HG03175 (cell line): ENCODE data around the gene RNF13.
"Not testable (repeated sequence)": the region's sequence is repeated elsewhere in the genome, so short reads cannot be mapped to it uniquely, and the experiment has no call there.

Experiments used
- ATAC-seq: cut with Tn5 transposase; IDR thresholded peaks from one replicate; pipeline ENCODE4 v1.9.1; 2021; ENCODE audit warnings: mild to moderate bottlenecking, moderate library complexity; ENCODE audit not compliant: unreplicated experiment

Gene RNF13

GRCh38 chr3:149947231-149947630 is 134.2 kb downstream of the RNF13 start:
- no peak for ATAC-seq

- no peak for ATAC-seq
Measured at GRCh38 chr3:149949181-149949580, 136.2 kb downstream of the RNF13 start.

DNA sequence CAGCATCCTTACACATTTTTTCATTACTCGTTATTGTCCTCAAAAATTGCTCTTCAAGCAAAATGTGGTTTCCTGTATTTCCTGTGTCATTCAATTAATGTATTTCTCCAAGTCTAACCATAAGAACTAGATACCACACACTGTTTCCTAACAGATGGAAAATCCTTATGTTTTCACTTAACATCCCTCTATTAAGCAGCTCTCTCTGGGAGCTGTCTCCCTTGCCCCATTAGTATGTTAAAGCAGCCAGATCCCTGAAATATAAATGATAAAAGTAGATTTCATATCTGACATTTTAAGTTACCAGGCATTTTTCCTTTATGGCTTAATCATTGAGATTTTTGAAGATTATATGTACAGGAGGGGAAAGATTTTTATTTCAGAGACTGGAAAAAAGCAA is 141.8 kb downstream of the RNF13 start:
- no peak for ATAC-seq

- ATAC-seq = no peak
Measured at GRCh38 chr3:149955449-149955848, 142.4 kb downstream of the RNF13 start.

- no peak for ATAC-seq
Measured at GRCh38 chr3:149957361-149958125, 144.5 kb downstream of the RNF13 start.

DNA sequence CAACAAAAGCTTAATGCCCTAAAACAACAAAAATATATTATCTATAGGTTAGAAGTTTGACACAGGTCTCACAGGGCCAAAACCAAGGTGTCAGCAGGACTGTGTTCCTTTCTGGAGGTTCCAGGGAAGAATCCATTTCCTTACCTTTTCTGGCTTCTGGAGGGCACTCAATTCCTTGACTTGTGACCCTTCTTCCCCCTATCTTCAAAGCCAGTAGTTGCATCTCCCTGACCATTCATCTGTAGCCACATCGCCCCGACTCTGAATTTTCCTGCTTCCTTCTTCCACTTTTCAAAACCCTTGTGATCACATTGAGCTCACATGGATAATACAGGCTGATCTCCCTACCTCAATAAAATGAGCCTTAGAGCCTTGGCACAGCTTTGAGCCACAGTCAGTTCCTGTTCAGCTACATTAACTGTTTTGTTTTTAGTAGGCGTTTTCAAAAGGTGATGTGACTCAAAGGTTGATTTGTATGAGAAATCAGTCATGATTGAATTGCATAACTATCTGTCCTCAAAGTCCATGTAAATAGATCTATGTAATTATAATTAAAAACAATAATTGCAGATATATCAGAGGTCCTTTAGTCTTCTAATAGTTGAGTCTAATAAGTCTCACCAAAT is 145.3 kb downstream of the RNF13 start:
- no peak for ATAC-seq

GRCh38 chr3:149959443-149959842 is 146.4 kb downstream of the RNF13 start:
- ATAC-seq = no peak

DNA sequence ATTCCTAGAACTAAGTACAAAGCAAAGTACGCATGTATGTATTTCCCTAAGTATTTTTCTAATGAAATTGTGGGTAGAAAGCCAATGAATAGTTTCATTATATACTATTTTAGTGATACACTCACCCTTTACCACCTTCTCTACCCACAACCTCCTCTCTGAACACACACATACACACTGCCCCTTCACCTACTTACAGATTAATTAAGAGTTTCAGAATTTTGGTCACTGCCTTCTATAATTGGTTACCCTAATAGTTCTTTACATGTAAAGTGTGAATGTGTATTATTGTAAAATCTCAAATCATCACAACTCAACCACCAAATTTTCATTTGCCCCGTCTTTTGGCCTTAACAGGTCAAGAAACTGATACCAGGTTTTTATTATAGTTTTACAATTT is 150.5 kb downstream of the RNF13 start:
- no peak for ATAC-seq

DNA sequence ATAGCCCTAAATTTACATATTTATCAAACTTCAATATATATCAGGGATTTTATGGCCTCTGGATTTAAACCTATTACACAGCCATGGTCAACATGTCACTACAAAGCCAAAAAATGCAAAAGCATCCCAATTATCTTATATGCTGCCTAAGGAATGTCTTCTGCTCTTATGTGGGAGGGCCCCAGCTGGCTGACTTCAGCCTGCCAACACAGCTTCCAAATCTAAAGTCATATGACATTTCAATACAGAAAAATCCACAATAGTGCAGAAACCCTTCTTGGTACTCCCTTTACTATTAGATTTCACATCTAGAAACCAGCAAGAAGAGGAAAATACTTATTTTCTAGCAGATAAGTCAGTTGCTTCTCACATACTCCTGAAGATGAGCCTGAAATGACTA is 151.3 kb downstream of the RNF13 start:
- ATAC-seq = no peak

DNA sequence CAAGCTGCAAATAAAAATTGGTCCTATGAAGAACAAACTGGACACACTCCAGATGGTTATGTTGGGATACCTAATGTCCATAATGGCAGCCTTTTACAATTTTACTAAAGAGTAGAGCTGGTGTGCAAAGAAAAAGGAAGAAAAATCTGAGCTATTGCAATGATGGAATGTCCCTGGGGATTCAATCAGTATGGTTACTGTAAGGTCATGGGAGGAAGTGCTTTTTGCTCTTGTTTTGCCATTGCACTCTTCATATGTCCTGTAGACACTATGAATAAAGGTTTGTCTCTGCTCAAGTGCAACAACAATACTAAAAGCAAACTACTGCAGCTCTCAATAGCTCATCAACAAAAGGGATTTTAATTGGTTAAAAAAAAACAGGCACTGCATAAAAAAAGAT is 152.3 kb downstream of the RNF13 start:
- ATAC-seq = no peak

DNA sequence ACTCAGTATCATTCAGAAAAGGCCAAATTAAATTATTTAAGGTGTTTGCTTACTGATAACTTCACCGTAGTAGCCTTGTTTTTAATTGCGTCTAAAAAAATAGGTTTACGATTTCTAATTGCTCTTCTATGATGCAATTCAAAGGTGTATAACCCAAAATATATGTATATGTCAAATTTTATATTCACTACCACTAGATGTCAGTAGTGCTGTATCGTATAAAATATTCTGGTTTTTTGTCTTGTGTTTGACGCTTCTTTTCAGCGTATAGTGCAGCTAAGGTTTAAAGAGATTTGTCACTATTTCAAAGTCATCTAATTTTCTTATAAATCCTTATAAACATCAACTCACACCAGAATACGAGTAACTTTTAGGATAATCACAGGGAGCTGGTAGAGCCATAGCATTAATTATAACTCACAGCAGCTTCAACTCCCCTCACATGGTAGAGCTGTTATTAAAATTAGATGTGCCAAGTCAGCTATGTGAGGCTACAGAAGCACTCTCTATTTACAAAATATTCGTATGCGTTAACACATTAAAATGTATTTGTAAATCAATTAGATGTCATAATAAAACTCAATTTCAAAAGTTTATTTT is 154.2 kb downstream of the RNF13 start:
- no peak for ATAC-seq

DNA sequence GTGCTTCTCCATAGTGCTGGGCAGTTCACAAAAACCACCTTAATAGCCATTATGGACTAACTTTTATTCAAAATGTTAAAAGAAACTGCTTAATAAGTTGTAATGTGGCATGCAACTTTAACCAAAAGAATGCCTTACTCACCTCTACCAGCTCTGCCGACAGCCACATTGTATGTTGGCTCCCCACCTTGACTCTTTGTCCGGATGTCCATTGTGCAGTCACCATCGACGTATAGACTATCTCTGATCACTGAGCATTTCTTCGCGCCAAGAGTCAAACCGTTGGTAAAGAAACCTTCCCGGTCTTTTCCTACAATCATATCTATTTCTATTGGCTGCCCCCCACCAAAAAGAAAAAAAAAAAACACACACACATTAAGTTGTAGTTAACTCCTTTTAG is 155.2 kb downstream of the RNF13 start:
- no peak for ATAC-seq

DNA sequence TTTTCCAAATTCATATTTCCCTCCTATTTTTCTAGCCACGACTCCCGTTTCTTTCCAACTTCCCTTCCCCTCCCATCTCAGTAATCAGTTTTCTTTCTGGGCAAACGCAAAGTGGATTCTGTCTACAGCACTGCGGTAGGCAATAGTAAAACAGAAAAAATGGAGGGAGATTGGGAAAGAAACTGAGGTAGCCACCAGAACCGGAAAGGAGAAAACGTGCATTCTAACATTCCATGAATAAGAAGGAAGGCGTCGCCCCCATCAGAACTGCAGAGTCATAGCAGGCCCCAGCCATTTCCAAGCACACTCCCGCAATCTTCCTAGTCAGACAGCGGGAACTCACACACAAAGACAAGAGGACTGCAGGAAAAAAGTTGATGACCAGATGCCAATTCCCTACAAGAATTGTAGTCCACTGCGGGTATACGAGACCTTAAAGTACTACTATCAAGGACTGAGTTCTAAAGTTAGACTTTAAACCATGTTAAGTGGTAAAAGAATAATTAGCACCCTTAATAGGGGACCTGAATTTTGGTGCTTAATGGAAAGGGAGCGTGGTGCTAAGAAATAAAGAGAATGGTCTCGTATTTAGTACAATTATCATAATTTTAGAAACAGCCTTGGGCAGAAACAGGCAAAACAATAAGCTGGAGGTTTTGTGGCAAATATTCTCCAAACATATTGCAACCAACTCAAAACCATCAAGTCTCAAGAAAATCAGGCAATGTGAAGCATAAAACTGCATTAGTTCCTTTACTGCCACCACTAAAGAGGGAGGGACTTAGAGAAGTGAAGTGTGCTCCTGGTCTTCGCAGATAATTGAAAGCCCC is 156.3 kb downstream of the RNF13 start:
- ATAC-seq = no peak

- ATAC-seq = peak; percentile 62
Measured at GRCh38 chr3:149969940-149970715, 157.1 kb downstream of the RNF13 start.

DNA sequence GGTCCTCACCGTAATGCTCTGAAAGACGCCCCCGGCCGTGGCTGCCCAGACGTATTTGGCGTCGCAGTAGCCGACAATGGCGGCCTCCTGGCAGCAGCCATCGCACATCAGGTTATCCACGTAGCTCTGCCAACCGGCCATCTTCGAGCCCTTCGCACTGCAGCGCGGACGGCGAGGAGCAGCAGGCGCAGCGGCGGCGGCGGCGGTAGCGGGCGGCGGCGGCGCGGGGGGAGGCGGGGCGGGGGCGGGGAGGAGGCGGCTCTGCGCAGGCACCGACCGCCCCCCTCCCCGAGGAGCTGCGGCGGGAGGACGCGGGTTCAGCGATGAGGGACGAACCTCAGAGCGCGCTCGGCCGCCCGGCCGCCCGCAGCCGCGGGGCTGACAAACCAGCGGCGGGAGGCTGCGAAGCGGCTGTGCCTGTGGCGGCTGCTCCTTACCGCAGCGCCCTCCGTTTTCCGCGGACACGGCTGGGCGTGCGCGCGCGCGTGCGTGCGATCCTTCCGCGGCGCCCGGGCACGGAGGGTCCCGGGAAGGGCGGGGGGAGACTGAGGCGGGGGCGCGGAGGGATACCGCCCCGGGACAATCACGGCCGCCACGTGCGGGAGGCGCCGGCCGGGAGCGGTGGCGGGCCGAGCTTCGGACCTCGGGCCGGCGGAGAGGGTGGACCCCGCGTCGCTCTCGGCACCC is 157.8 kb downstream of the RNF13 start, which contains the start of gene PFN2:
Gene PFN2 (minus strand): TSS at position 180 of the 687 bp plus-strand sequence. CDS start 39 bp downstream, at position 141.
- ATAC-seq = peak; percentile 55

- no peak for ATAC-seq
Measured at GRCh38 chr3:149971403-149972075, 158.5 kb downstream of the RNF13 start.

DNA sequence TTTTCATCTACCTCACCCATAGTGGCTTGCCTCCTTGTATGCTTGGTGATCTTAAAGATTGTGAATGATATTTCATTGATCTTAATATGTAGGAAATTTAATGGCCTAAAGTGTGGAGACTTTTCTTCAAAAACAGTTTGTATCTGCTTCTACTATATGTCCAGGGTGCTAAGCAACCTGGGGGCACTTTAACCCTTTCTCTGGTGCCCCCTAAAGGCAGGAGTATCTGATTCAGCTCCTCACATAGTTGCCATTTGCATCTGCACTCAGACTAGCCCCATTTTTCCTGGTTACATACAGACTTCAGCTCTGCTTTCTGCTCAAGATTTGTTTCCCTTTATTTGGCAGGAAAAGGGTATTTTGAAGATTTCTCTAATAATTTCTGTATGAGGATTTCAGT is 162.9 kb downstream of the RNF13 start:
- no peak for ATAC-seq

DNA sequence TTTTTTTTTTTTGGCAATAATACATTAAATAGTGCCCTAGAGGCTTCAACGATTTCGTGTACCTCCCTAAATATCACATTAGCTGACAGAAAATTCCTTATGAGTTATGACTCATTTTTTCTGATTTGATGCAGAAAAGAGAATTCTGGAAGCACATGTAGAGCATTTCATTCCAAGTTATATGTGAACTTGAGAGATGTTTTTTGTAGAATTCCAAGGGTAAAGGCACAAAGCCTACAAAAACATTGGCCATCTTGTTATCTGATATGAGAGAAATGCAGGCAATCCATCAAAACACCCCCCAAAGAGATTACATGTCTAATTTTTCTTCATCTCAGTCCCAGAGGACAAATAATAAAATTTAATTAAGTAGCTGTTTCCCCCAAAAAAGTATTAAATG is 164.4 kb downstream of the RNF13 start:
- ATAC-seq = no peak

DNA sequence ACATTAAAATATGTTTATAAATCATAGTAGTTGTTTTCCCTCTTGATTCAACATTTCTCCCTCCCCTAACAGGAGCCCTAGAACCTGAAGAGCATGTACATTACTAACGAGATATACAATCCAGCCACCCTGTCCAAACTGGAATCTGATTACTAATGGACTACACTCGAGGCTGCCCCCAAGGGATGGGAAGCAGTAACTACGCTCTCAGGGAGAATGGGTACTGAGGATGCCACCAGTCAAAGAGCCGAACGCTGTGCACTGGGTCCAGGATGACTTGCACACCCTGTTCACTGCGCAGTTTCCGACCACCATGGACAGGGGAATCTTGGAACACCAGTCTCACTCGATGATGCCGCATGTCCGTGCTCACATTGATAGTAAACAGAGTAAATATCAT is 169.0 kb downstream of the RNF13 start:
- not testable (repeated sequence) for ATAC-seq
